Measurements from ENCODE around the gene SASH1.
"Not testable (repeated sequence)": the region's sequence is repeated elsewhere in the genome, so short reads cannot be mapped to it uniquely, and the experiment has no call there.

SASH1 gene

DNA sequence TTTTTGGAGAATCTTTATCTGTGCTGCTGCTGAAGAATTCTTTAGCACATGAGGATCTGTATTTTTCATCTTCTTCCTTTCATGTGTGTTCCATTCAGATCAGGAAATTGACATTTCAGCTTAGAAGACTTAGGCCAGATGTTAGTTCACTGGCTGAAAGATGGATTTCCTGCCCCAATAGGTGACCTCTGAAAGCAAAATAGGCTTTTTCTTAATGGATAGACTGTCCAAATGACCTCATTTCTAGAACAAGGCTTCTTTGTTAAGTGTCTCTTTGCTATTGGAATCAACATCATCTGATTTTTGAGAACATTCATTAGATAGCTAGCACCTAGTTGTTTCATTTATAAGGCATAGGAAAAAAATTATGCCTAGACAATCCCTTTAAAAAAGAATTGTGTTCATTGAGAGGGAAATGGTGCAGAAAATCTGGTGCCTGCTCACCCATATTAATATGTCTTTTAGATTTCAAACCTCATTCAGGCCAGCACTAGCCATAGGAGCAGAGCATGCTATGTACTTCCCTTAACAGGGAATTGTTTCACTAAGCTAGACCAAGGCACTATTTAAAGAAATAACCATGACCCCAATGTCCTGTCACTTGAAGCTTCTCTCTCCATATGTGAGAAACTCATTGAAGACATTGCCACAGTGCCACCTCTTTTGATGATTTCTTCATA lies 13.6 kb upstream of the SASH1 start:
- DNase-seq (ENCODE audit: low read depth, low spot score): no peak

DNA sequence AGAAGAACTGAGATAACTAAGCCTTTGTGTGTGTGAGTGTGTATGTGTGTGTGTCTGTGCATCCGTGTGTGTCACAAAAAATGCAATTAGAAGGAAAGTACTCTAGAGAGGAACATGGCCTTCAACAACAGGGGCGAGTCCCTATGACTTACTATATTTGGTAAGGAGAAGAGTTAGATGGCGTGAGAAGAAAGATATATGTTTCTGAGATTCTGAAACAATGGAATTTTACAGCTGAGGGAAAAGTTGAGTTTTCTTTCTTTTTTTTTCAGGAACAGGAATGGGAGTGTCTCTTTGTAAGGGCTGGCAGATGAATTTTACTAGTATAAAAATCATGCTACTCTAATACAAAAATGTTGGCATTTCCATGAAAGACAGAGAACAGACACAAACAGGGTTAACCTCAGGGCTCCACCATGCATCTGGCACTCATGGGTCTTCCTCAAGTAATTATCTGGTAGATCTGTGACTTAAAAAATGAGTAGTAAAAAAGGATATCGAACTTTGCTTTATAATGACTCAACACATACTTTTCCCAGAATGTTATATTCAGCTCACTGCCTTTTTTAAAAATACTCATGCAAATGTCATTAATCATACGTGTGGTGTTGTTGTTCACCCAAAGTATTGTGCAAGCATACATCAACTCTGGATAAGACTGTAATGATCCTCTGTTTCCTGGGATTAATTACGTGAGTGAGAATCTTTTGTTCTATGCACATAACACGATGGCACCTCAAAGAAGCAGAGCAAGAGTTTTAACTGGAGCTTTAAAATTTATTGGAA lies 12.8 kb upstream of the SASH1 start:
- peak; percentile 54 for DNase-seq (ENCODE audit: low read depth, low spot score)

DNA sequence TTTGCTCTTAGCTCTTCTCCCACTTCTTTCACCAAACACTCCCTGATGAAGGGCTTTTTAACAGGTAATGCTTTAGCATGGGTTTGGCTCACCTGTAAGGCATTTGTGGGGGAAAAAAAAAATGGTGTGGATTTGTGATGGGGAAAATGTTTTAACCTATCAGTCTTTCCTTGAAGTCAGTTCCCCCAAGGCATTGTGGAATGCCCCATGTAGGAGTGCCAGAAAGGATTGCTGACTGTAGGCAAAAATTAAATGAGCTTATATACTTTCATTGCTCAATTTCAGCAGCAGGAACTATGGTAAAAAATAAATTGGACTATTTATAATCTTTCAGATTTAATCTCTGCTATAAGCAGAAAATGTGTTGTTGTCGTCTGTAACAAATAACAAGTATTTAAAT lies 10.6 kb upstream of the SASH1 start:
- no peak for DNase-seq (ENCODE audit: low read depth, low spot score)

DNA sequence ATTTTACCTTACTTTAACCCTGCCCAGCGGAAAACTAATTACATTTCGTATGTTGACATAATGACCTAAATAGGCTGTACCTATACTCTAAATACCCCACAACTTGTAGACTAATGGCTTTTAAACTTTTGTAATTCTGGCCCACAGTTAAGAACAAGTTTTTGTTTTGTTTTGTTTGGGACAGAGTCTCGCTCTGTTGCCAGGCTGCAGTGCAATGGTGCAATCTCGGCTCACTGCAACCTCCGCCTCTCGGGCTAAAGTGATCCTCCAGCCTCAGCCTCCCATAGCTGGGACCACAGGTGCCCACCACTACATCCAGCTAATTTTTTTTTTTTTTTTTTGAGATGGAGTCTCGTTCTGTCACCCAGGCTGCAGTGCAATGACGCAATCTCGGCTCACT lies 5.7 kb upstream of the SASH1 start:
- no peak for DNase-seq (ENCODE audit: low read depth, low spot score)

DNA sequence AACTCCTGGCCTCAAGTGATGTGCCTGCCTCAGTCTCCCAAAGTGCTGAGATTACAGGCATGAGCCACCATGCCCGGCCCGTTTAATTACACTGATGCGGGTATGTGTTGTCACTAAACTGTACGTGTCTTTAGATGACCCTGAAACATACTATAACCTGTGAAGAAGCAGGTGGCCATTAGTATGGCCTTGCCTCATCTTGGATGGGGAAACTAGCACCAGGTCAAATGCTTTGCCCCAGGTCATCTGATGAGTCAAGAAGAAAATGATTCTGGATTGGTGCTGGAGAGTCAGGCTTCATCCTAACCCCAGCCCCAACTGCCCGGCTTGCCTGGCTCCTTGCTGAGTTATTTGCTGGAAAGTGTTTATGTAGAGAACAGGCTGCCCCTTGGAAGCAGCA lies 2.9 kb upstream of the SASH1 start:
- no peak for DNase-seq (ENCODE audit: low read depth, low spot score)

DNA sequence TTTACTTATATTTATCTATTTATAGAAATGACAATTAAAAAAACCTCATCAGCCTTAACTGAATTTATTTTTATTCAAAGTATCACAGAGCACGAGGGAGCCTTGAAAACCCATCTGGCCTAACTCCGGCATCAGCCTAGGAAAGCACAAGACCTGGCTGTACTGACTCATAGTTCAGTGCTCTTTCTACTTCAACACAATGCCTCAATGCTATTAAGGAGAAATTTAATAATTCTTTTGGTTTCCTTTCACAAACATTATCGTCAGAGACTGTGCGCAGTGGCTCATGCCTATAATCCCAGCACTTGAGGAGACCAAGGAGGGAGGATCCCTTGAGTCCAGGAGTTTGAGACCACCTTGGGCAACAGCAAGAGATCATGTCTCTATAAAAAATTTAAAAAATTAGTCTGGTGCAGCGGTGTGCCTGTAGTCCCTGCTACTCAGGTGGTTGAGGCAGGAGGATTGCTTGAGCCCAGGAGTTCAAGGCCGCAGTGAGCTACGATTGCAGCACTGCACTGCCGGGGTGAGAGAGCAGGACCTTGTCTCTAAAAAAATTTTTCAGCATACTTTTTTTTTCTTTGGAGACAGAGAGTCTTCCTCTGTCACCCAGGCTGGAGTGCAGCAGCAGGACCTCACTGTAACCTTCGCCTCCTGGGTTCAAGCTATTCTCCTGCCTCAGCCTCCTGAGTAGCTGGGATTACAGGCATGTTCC lies 1.9 kb upstream of the SASH1 start:
- no peak for DNase-seq (ENCODE audit: low read depth, low spot score)

DNA sequence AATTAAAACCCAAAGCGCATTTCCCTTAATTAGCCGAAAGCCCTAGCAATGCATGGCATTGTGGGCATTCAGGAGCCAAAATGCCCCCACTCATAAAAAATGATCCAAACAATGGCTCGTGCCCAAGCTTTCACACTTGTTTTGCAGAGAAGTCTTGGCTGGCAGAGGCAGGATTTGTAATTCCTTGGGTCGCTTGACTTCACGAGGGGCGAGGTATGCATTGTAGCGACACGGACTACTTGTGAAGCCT lies 613 bp upstream of the SASH1 start:
- DNase-seq (ENCODE audit: low read depth, low spot score): no peak

DNA sequence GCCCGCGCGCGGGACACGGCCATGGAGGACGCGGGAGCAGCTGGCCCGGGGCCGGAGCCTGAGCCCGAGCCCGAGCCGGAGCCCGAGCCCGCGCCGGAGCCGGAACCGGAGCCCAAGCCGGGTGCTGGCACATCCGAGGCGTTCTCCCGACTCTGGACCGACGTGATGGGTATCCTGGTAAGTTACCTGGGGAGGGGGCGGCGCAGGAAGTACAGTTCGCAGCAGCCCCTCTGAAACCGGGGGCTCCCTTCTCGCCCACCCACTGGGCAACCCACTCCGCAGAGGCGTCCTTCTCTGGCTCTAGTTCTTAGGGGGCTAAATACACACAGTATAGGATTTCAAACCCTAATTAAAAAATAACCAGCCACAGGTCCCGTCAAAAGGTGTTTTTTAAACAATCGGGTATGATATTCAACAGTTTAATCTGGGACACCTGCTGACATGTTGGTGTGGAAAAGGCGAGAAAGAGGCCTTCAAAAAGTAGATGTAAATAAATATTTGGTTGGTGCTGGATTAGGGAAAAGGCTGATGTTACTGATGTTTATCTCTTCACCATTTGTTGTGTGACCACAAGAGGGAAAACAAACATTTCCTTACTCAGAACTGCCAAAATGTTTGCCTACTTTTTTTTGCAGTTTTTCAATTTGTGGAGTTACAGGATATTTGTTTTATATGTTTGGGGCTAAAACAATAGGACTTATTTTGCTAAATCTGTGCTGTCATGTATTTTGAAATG lies 577 bp downstream of the SASH1 start:
- no peak for DNase-seq (ENCODE audit: low read depth, low spot score)

DNA sequence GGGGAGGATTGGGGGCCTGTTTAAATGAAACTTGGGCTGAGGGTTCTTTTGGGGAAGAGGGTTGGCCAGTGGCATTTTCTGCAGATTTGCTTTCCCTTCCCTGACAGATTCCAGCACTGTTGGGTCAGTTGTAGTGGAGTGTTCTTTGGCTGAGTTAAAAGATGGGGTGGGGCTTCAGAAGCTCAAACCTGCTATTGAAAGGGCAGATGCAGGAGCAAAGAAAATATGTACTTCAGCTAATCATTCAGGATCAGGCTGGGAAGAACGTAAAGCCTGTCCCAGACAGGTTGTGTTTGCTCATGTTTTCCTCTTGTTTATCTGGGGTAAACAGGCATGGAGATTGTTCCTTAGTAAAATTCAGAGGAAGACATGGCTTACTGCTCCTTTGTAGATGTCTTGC lies 2.5 kb downstream of the SASH1 start:
- DNase-seq (ENCODE audit: low read depth, low spot score): no peak

DNA sequence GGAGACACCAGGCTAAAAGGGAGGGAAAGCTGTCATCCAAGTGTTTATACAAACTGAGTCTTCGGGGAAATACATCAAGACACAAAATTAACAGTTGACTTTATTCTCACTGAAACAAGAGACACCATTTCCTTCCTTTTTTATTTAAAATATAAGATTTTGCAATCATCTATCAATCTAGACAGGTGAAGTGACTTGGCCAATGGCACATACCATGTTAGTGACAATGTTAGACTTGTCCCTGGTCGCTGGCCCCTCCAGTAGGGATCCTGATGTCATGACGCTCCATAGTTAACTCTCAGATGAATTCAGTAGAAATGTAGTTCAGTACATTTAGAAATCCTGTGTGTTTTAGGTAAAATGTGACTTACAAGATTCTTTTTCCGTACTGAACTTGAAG lies 2.9 kb downstream of the SASH1 start:
- DNase-seq (ENCODE audit: low read depth, low spot score): no peak

DNA sequence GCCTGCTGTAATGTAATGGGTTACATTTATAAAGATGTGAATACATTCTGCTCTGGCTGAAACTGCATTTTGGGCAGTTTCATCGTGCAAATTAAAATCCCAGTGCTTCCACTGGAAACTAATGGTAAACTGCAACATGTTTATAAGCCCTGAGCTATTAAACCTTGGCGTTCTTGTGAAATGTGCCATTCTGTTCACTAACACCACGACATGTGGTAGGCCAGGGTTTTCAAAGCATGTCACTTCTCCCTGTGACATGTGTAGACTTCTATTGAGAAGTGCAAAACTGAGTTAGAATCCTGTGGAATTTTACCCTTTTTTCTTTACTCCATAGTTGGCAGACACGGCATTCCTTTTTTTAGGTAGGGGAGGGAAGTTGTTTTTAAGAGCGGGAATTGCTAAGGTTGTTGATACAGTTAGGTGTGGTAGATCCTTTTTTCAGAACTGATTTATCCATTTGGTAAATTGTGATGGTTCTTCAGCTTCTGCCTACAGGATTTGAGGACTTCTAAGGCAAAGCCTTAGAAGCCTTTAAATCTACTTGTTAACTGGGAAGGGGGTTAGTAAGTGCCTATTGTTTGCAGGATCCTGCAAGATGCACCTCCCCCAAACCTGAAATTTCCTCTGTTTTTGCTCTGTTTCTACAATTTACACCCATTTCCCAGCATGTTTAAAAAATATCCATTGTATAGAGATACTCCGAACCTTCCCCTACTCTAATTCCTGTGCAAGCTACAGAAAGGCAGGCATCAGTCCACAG lies 4.2 kb downstream of the SASH1 start:
- no peak for DNase-seq (ENCODE audit: low read depth, low spot score)

DNA sequence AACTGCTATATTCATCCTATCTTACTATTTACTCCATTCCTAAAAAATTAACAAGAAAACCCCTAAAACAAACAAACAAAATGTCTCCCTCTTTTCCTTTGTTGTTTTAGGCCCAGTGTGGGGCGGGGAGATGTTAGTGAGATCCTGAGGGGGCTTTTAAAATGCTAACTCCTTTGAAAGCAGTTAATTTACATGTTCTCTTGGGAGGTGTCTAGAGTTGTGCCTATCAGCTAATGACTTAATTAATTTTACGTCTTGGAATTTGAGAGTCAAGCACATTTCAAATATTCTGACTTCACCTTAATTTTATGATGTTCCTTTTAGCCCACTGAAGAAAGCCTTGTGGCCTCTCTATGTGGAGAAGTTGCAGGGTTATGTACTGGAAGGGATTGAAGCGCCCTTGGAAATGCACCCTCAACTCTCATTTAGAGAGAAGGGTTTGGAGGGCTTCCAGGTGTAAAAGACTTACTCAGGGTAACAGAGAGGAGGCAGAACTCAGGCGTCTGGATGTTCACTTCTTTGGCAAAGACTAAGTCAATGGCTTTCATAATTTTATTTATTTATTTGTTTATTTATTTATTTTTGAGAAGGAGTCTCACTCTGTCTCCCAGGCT lies 4.9 kb downstream of the SASH1 start:
- DNase-seq (ENCODE audit: low read depth, low spot score): no peak

DNA sequence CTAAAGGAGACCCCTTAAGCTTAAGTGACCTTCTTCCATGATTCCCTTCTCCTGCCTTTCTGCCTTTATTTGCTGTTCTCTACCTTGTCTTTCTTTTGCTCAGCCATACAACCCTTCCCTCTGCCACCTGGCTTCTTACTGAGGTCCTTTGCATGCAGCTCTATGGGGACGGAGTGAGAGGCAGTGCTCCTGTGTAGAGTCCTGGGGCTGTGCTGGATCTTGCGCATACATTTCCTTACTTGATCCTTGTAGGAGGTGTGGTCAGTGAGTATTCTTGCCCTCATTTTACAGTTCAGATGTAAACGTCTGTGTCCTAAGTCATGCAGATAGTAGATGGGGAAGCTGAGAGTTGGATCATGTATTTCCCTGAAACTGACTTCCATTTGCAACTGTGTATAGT lies 5.7 kb downstream of the SASH1 start:
- DNase-seq (ENCODE audit: low read depth, low spot score): no peak

DNA sequence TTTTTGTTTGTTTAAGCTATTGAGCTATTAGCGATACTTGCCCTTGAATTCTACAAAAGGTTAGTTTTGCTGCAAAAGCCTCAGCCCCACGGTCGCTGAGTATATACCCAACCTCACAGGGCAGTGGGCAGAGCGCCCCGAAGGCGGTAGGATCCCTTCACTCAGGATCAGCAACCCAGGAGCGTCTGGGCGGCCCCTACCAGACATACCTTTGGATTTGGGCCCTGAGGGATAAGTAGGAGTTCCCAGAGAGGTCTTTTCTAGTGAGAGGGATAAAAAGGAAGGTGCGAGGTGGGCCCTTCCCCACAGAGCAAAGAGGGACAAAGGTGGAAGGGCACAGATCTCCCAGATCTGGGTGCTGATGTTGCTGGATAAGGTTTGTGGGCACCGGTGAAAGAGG lies 6.1 kb downstream of the SASH1 start:
- DNase-seq (ENCODE audit: low read depth, low spot score): no peak

DNA sequence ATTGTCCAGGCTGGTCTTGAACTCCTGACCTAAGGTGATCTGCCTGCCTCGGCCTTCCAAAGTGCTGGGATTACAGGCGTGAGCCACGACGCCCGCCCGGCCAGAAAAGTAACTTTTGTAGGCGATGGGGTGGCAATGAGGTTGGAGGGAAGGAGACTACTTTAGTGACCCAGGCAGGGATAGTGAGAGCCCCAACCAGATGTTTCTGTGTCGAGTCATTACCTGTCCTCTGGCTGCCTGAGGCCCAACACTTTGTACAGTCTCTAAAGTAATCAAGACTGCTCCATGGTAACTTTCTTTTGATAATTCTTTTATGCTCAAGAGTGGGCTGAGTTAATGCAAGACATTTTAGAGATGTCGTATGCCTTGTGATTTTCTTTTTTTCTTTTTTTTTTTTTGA lies 6.8 kb downstream of the SASH1 start:
- no peak for DNase-seq (ENCODE audit: low read depth, low spot score)

DNA sequence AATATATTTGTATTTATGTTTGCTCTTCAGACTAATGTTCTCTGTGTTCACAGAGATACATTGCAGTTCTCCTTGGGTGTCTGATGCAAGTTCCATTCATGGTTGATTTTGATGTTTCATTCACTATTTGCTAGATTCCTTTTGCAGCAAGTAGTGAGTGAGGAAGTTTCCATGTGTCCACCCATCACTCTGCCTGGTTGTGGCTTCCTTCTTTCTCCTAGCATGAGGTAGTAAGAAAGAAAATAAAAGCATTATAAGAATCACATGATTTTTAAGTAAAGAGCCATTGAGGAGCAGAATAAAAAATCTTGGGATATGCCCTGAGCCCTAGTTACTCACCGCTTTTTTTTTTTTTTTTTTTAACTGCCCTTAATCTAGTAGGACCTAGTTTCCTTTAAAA lies 8.7 kb downstream of the SASH1 start:
- no peak for DNase-seq (ENCODE audit: low read depth, low spot score)

DNA sequence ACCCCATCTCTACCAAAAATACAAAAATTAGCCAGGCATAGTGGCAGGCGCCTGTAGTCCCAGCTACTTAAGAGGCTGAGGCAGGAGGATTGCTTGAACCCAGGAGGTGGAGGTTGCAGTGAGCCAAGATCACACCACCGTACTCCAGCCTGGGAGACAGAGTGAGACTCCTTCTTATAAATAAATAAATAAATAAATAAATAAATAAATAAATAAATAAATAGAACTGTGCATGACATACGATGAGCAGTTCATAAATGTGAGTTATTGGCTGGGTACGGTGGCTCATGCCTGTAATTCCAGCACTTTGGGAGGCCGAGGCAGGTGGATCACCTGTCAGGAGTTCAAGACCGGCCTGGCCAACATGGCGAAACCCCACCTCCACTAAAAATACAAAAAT lies 9.8 kb downstream of the SASH1 start:
- DNase-seq (ENCODE audit: low read depth, low spot score): not testable (repeated sequence)

DNA sequence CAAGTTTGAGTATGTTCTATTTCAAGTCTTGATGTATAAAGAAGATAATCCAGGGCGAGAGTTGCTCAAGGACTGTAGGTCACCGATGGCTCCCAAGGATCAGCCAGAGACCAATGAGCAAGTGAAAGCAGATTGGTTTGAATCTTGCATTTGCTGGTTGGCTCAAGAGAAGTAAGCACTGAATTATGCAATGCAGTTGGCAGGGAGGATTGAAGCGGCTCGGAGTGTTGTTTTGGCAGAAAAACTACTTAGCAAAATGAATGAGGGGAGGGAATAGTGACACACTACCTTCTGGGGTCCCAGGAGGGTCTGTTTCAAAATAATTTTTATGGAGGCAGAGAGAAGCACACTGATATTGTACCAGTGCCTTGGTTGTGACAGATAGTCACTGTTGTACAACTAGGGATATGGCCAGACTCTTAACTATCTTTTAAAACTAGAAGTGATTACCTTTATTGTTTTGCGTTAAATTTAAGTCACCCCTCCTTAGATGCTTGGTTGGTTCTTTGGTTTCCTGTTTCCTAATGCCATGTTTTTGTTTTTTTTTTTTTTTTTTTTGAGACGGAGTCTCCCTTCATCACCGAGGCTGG lies 15.7 kb downstream of the SASH1 start:
- DNase-seq (ENCODE audit: low read depth, low spot score): peak; percentile 30

DNA sequence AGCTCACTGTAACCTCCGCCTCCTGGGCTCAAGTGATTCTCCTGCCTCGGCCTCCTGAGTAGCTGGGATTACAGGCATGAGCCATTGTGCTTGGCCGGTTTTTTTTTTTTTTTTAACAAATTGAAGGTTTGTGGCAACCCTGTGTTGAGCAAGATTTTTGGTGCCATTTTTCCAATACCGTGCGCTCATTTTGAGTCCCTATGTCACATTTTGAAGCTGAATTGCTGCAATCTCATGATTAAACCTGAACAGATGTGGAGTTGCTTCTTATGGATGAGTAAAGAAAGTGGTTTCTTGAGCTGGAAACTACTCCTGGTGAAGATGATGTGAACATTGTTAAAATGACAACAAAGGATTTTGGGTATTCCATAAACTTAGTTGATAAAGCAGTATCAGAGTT lies 16.6 kb downstream of the SASH1 start:
- no peak for DNase-seq (ENCODE audit: low read depth, low spot score)

DNA sequence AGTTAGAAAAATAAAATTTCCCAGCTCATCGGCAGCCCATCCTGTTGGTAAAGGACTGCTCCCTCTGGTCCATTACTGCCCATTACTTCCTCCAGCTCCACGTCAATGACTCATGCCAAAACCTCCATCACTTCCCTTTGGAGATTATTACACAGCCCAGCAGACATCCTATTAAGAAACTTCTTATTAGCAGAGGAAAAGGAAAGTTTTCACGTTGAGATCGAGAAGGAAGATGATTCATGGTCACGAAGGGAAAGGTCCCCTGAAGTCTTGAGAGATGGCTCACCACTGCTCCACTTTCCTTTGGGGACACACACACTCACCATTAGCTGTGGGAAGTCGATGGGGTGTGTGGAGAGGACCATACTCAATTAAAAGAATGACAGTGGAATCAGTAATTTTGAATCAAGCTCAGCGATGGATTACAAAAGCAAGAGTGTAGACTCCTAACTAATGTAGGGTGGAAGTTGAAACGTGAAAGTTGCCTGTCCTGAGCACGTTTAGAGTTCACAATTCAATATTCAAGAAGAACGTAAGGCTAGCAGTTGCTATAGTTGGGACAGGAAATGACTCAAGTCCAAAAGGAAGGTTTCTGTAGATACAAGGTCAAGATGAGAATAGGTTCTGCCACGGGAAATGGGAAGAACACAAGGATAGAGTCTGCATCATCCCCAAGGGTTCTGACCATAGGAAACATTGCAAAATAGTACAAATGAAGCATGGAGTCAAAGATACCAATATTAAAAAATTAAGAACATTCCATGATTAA lies 21.6 kb downstream of the SASH1 start:
- no peak for DNase-seq (ENCODE audit: low read depth, low spot score)

Measured in astrocyte of the hippocampus (primary cell).